HG03457 (cell line): ENCODE data around the gene PEX7.
"Not testable (repeated sequence)": the region's sequence is repeated elsewhere in the genome, so short reads cannot be mapped to it uniquely, and the experiment has no call there.

Experiments used
- ATAC-seq: cut with Tn5 transposase; IDR thresholded peaks from one replicate; pipeline ENCODE4 v1.9.1; 2021; ENCODE audit warnings: moderate number of reproducible peaks; ENCODE audit not compliant: unreplicated experiment

PEX7 gene, protein sequence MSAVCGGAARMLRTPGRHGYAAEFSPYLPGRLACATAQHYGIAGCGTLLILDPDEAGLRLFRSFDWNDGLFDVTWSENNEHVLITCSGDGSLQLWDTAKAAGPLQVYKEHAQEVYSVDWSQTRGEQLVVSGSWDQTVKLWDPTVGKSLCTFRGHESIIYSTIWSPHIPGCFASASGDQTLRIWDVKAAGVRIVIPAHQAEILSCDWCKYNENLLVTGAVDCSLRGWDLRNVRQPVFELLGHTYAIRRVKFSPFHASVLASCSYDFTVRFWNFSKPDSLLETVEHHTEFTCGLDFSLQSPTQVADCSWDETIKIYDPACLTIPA

DNA sequence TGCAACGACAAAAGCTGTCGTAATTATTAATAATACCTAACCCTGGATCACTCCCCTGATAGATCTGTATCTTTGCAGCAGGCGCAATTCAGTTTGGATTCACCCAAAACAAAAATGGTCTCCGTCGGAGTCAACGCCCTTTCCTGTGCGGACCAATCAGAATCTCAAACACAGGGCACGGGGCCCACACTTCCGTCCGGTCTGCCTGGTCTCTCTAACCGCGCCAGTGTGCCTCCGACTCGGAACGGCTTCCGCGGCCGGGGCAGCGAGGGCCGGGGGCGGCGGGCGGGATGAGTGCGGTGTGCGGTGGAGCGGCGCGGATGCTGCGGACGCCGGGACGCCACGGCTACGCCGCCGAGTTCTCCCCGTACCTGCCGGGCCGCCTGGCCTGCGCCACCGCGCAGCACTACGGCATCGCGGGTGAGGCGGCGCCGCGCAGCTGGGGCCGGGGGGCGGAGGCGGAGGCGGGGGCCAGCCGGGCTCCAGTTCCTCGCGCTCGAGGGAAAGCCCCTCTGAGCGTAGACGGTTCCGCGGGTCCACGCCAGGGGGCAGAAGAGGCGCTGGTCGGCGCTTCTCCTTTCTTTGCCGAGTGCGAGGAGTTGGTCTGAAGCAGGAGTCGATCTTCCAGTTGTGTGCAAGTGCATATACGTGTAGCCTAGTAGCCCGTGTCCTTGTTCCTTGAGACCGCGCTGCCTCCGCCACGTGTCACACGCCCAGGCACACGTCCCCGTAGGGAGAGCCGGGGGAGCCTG lies at the start of gene PEX7:
Gene PEX7 (plus strand): TSS at position 217 of the 752 bp plus-strand sequence. CDS start 74 bp downstream, at position 291.
- peak; percentile 92 for ATAC-seq

DNA sequence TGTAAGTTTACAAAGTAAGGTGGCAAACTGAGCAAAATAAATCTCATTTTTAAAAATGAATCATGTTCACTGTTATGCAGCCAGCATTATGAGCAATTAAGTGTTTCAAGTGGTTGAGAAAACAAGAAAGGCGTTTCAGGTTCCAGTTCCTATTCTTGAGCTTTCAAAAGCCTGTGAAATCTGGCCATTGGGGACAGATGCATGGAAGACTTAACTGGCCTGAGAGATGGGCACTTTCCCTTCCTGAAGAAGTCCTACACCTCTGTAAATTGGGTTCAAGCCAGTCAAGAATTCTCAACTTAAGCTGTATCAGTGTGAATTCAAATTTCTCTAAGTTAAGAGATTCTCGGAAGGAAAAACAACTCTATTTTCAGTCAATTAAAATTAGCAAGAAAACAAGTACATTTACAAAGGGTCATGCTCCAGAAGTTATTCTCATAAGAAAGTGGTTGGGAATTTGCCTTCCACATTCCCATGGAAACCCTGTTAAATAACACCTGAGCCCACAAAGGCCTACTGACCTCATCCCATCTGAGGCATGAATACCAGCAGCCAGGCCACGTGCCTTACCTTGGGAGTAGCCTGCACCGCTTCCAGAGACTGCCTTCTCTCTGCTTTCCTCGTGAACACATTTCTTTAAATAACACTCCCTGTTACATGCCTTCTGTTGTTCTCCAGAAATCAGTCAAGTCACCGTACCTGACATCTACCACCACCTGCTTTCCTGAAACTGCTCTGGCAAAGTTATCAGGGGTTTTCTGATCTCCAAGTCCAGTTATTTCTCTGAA lies 49.5 kb upstream of the PEX7 start:
- peak; percentile 40 for ATAC-seq

DNA sequence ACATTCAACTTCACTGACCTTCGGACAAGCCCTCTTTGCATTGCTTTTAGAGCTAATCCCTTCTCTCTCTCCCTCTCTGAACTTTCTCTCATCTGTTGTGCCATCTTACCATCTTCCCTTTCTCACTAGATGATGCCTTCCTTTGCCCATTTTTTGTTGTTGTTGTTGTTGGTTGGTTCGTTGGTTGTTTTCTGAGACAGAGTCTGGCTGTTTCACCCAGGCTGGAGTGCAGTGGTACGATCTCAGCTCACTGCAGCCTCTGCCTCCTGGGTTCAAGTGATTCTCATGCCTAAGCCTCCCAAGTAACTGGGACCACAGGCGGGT lies 49.0 kb upstream of the PEX7 start:
- no peak for ATAC-seq

DNA sequence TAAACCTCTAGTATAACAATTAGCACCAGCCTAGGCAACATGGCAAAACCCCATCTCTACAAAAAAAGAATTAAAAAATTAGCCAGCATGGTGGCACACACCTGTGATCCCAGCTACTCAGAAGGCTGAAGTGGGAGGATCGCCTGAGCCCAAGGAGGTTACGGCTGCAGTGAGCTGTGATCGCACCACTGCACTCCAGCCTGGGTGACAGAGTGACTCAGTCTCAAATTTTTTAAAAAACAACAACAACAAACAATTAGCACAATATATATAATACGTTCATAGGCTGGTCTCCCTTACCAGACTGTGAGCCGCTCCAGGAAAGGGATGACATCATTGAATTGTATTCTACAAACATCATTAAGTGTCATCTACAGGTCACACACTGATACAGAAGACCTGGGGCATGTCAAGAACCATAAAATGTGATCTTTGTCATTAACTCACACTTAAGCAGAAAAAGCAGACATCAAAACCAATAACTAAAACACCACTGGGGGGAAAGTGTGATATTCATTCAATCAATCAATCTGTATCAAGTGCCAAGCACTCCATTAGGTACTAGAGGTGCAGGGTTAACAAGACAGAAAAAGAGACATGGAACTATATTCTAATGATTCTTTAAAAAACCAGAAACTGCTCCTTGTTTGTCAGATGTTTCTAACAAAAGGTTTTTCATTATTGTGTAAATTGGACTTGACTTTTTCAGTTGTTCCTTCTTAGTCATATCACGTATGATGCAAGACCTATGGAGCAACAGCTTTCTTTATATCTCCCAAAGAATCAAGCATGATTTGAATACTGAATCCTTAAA lies 48.0 kb upstream of the PEX7 start:
- no peak for ATAC-seq

DNA sequence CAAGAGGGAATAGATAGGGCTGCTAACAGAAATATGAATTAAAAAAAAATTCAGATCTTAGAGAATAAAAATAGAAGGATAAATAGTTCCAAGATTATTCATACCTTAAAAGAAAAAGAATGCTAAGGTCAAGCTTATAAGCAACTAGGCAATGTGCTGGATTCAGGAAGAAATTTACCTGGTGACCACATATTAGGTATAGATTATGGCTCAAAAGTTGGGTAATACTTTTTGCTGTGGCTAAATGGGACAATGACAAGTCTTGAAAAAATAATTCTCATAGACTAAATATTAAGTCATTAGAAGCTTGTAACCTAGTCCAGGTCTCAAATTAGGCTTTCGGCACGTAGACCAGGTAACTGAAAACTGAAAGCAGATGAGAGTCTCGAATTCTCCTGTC lies 47.3 kb upstream of the PEX7 start:
- ATAC-seq: no peak

DNA sequence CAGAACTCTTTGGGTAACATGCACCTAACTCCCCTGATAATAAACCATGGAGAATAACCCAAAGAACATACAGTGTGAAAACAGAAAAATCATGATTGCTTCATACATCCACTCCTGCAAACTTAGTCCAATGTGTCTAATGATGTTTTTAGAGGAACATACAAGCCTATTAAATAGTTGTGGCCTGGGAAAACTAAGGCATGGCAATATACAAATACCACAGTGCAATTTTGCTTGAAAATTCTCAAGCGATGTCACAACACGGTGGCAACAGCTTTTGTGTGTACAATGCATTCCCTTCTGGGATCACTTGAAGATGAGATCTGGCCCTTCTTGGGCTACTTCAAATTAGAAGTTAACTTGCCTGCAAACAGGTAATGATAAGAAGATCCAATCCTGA lies 46.8 kb upstream of the PEX7 start:
- ATAC-seq: no peak

DNA sequence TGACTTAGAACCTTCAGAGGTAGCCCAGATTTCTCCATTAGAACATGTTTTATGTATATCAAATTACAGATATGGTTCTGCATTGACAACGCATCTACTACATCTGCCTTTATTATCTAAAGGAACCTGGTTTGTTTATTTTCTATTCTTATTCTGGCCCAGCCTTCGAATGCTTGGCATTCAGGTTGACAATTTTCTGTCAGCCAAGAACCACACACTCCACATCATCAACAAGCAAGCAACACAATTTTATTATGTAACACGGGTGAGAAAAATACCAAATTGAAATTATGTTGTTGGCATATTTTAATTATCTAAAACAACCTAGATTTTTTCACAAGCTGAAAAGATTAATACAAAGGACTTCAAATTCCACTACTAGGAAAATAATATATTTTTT lies 44.7 kb upstream of the PEX7 start:
- no peak for ATAC-seq

DNA sequence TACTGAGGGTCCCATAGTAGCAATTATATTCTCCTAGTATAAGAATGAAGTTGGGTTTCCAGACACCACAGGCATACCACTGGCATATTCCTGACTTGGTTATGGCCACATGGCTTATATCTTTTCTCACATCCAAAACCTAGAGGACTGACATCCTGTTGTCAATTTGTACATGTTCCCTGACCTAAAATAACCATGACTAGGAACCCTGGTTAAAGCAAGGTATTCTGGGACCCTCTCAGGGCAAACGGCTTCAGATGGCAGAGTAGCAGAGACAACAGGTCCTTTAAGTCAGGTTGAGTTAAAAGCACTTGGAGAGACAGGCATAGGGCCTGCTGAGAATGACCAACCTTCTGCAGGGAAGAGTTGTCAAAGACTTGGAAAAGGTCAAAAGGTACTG lies 42.7 kb upstream of the PEX7 start:
- no peak for ATAC-seq

DNA sequence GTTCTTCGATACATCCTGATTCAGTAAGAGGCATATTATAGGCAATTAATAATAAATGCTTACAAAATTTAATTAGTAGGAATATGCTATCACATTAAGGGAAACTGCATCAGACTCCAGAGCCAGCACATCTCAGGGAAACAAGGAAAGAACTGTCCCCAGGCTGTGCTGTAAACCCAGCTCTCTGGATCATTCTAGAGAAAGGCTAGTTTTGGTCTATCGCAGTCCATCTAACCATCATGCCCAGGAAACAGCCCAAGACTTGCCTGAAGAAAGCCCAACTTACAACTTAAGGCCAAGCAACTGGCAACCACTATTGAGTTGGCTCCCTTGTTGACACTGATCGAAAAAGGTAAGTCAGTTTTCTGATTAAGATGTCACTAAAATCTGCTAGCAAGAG lies 41.4 kb upstream of the PEX7 start:
- no peak for ATAC-seq

DNA sequence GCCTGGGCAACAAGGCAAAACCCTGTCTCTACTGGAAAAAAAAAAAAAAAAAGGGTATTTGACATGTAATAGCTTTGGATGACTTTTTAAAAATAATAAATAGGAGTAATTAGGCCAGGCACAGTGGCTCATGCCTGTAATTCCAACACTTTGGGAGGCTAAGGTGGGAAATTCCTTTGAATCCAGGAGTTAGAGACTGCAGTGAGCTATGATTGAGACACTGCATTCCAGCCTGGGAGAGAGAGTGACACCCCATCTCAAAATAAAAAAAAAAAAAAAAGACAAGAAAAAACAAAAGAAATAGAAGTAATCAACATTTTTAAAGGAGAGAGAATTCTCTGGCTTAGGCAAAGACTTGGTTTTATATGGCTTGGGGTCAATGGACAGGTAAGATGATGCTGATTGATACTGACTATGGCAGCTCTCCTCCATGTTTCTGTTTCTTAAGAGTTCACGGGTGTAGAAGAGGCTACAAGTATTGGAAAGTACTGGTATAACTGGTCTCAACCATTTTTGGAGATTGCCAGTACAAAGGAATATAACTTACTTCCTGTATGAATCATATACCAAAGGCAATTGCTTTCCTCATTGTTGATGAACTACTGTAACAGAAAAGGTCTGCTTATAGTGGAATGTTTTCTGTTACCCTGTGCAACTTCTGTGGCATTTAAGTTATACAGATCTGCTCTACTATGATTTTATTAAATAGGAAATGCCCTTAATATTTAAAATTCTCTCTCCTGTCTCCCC lies 40.2 kb upstream of the PEX7 start:
- no peak for ATAC-seq

DNA sequence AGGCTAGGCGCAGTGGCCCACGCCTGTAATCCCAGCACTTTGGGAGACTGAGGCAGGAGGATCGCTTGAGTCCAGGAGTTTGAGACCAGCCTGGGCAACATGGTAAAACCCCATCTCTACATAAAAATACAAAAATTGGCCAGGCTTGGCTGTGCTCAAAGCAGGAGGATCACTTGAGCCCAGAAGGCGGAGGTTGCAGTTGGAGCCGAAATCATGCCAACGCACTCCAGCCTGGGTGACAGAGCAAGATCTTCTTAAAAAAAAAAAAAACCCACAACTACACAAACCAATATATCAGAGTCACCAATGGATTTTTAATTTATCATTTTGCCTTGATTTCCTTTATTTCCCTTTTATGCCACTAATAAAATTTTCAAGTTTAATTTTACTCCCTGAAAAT lies 39.4 kb upstream of the PEX7 start:
- no peak for ATAC-seq

DNA sequence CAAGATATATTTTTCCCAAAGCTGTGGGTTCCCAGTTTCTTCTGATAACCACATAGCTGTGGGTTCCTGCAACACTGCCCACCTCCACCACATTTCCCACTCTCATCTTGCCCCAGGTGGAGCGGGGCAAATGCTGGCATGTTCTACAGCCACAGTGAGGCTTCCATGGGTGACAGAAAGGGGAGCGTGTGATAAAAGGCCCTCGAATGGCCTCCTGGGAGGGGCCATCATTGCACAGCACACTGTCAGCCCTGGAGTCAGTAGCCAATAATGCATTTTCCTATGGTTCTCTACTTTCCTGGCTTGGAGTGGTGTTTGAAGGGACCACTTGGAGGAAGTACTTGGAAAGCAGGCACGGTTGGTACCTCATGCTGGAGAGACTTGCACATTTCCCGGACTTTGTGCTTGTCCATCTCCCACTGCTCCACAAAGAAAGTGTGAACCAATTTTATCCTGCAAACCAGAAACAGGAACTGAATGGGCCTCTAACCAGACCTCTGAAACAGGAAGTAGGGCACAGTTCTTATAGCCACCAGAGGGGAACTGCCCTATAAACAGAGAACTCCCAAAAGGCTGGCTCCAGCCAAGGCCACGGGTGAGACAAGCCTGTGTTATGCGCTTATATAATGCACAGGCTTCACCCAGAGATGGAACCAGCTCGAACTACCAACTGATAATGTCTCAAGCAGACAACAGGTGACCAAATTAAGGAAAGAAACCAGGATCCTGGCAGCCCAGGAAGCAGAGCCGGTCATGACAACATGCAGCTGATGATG lies 38.7 kb upstream of the PEX7 start:
- peak; percentile 55 for ATAC-seq

DNA sequence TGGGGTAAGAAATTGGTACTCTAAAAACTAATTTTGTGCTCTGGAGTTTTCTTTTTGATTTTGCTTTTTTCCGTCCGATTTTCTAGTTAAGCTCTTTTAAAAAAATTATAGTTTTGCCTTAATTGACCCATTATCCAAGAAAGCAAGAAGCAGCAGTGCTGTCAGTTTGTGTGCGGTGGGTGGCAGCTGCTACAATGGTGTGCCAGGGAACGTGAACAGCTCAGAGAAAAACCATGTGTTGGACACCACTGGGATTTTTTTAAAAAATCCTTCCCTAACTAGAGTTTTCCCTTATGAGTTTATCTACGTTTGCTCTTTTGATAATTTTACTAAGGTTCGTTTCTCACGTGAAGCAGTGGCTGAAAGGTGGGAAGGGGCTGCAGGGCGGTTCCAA lies 38.1 kb upstream of the PEX7 start:
- ATAC-seq: no peak

DNA sequence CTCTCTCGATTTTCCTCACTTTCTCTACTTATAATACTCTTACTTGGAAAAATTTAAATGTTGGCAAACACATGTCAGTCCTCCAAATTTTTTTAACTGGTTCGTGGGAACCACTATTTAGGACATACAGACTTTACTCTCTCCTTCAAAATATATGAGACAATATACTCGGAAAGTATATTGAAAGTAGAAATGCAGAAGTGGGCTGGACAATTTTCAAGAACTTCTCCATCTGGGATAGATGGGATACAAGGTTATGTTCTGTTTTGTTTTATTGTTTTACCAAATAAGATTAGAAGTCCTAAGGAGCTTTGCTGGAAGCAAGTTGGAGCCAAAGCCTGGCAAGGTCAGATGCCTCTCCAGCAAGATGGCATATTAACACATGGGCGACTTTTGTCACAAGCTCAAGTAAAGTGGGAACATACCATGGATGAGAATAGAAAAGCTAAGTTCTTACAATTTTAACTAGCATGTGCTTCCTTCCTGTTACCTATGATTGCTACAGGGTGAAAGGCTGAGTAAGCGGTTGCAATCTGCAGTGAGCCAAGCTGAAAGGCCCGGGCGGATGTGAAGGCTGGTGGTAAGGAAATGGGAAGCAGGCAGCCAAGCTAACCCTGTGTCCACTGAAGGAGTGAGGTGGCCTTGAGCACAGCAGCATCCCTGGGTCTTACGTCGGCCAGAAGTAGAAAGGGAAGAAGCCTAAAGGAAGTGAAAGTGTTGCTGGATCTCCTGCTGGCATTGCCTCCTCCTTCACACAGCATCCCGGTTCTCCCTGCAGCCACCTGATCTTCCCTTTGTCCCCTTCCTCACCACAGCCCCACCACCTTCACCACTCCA lies 37.3 kb upstream of the PEX7 start:
- ATAC-seq: no peak

DNA sequence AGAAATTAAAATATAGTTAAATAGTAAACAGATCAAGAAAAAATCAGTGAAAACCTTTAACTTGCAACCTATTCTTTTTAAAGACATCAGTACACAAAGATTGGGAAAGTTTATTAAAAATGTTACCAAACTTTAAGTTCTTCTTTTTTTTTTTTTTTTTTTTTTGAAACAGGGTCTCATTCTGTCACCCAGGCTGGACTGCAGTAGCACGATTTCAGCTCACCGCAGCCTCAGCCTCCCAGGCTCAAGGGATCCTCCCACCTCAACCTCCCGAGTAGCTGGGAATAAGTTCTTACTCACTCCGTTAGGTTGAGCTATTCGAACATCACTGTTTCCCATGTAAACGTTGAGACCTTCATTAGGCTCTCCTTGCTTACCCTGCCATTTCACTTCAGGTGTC lies 35.7 kb upstream of the PEX7 start:
- no peak for ATAC-seq

DNA sequence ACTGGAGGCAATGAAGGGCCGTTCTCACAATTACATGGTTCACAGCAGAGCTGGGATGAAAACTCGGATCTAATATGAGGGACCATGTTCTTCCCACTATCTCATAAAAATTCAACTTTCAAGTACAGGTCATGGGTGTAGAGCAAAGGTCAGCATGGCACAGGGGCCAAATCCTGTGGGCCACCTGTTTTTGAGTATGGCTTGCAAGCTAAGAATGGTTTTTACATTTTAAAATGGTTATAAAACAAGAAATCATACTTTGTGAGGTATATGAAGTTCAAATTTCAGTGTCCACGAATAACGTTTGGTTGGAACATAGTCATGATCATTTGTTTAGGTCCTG lies 34.7 kb upstream of the PEX7 start:
- no peak for ATAC-seq

DNA sequence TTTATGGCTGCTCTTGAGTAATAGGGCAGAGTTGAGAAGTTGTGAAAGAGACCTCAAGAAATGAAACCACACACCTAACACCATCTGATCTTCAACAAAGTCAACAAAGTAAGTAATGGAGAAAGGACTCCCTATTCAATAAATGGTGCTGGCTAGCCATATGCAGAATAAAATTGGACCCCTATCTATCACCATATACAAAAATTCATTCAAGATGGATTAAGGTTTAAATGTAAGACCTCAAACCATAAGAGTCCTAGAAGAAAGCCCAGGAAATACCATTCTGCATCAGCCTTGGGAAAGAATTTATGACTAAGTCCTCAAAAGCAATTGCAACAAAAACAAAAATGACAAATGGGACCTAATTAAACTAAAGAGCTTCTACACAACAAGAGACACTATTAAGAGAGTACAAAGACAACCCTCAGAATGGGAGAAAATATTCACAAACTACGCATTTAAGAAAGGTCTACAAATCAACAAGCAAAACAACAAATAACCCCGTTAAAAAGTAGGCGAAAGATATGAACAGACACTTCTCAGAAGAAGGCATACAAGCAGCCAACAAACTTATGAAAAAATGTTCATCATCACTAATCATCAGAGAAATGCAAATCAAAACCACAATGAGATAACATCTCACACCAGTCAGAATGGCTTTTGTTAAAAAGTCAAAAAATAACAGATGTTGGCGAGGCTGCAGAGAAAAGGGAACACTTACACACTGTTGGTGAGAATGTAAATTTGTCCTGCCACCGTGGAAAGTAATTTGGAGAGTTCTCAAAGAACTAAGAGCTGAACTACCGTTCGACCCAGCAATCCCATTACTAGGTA lies 34.1 kb upstream of the PEX7 start:
- no peak for ATAC-seq

DNA sequence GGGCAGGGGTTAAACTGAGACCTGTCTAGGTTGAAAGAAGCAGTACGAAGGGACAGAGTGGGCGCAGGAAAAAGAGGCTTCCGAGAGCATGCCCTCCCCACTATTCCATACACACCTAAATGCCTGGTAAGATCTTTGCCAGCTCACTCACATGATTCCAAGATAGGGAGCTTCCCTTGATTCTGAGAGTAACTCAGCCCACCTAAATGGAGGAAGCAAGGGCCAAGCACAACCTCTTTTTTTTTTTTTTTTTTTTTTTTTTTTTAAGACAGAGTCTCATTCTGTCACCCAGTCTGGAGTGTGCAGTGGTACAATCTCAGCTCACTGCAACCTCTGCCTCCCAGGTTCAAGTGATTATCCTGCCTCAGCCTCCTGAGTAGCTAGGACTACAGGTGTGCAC lies 33.0 kb upstream of the PEX7 start:
- ATAC-seq: not testable (repeated sequence)
